NCI-H82 (cell line): ENCODE measurements around the gene SLC9A9.
"Not testable (repeated sequence)": the region's sequence is repeated elsewhere in the genome, so short reads cannot be mapped to it uniquely, and the experiment has no call there.

Experiments used
- DNase-seq: peaks from one replicate; lab custom pipeline; 2025; lab: John Stamatoyannopoulos, UW

SLC9A9 gene

GRCh38 chr3:143286392-143287010 lies 561.8 kb downstream of the SLC9A9 start:
- DNase-seq, result no peak

GRCh38 chr3:143283432-143284128 lies 564.7 kb downstream of the SLC9A9 start:
- no peak for DNase-seq

GRCh38 chr3:143280984-143281383 lies 567.3 kb downstream of the SLC9A9 start:
- DNase-seq, result no peak

- DNase-seq, result not testable (repeated sequence)
These were observed 568.7 kb downstream of the SLC9A9 start for GRCh38 chr3:143279567-143279966.

- DNase-seq, result no peak
These were observed 569.5 kb downstream of the SLC9A9 start for GRCh38 chr3:143278721-143279120.

- no peak for DNase-seq
These were observed 570.7 kb downstream of the SLC9A9 start for GRCh38 chr3:143277531-143277930.

GRCh38 chr3:143276592-143276991 lies 571.7 kb downstream of the SLC9A9 start:
- no peak for DNase-seq

GRCh38 chr3:143273975-143274690 lies 574.1 kb downstream of the SLC9A9 start:
- DNase-seq, result no peak

GRCh38 chr3:143271136-143271535 lies 577.1 kb downstream of the SLC9A9 start:
- DNase-seq, result peak; percentile 22

GRCh38 chr3:143269741-143270140 lies 578.5 kb downstream of the SLC9A9 start:
- no peak for DNase-seq

GRCh38 chr3:143267989-143268388 lies 580.3 kb downstream of the SLC9A9 start:
- DNase-seq, result no peak

- peak; percentile 10 for DNase-seq
These were observed 581.3 kb downstream of the SLC9A9 start for GRCh38 chr3:143266927-143267326.

- no peak for DNase-seq
These were observed 581.8 kb downstream of the SLC9A9 start for GRCh38 chr3:143266511-143266910.

- no peak for DNase-seq
These were observed 582.7 kb downstream of the SLC9A9 start for GRCh38 chr3:143265501-143266070.

- DNase-seq, result no peak
These were observed 584.3 kb downstream of the SLC9A9 start for GRCh38 chr3:143263852-143264513.

- DNase-seq, result no peak
These were observed 586.4 kb downstream of the SLC9A9 start for GRCh38 chr3:143261848-143262247.

GRCh38 chr3:143258692-143259091 lies 589.6 kb downstream of the SLC9A9 start:
- no peak for DNase-seq

GRCh38 chr3:143256416-143256815 lies 591.9 kb downstream of the SLC9A9 start:
- no peak for DNase-seq

- DNase-seq, result no peak
These were observed 592.5 kb downstream of the SLC9A9 start for GRCh38 chr3:143255739-143256138.

- DNase-seq, result no peak
These were observed 595.3 kb downstream of the SLC9A9 start for GRCh38 chr3:143252931-143253330.

- no peak for DNase-seq
These were observed 599.3 kb downstream of the SLC9A9 start for GRCh38 chr3:143249014-143249413.

- DNase-seq, result no peak
These were observed 601.2 kb downstream of the SLC9A9 start for GRCh38 chr3:143247073-143247472.
